Prostate gland (tissue), 2 donors: ENCODE data around the gene CD37.

Source experiments
- POLR2A ChIP-seq: fragments of 450-650 bp; IDR thresholded peaks from one replicate; pipeline ENCODE4 v1.6.1; 2016; ENCODE audit warnings: antibody characterized with exemption, mild to moderate bottlenecking
- TF ChIP-seq, protein P1 (sequence below), 4 experiments: fragments of 200-600 bp in 2 of 4; fragments of 450-650 bp in 2 of 4; sonication (generic) in 2 of 4; IDR thresholded peaks; 1 replicate in 3 of 4; 2 replicates in 1 of 4; pipeline ENCODE4 v1.5.1; 2016 to 2019; ENCODE audit warnings: antibody characterized with exemption in 4 of 4, mild to moderate bottlenecking in 2 of 4, moderate library complexity in 2 of 4

DNA sequence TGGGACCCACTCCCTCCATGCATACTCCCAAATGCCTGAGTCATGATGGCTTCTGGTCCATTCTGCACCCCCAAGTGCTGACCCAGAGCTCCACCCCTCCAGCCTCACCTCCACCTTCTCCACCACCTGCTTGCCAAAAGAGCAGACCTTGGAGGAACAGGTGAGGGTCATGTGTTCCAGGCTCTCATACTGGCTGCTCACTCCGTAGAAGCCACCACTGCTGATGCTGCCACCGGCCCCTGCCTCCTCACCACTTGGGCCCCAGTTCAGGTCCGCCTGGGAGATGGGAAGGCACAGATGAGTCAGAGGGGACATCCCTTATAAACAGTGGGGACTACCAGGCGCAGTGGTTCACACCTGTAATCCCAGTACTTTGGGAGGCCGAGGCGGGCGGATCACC lies 7.9 kb downstream of the CD37 start:
- TF ChIP-seq, protein P1, sequence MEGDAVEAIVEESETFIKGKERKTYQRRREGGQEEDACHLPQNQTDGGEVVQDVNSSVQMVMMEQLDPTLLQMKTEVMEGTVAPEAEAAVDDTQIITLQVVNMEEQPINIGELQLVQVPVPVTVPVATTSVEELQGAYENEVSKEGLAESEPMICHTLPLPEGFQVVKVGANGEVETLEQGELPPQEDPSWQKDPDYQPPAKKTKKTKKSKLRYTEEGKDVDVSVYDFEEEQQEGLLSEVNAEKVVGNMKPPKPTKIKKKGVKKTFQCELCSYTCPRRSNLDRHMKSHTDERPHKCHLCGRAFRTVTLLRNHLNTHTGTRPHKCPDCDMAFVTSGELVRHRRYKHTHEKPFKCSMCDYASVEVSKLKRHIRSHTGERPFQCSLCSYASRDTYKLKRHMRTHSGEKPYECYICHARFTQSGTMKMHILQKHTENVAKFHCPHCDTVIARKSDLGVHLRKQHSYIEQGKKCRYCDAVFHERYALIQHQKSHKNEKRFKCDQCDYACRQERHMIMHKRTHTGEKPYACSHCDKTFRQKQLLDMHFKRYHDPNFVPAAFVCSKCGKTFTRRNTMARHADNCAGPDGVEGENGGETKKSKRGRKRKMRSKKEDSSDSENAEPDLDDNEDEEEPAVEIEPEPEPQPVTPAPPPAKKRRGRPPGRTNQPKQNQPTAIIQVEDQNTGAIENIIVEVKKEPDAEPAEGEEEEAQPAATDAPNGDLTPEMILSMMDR (IDR thresholded peaks at IDR 0.05): no peak
- TF ChIP-seq POLR2A: no peak
